ENCODE measurements around the gene MCCD1.

Gene MCCD1

DNA sequence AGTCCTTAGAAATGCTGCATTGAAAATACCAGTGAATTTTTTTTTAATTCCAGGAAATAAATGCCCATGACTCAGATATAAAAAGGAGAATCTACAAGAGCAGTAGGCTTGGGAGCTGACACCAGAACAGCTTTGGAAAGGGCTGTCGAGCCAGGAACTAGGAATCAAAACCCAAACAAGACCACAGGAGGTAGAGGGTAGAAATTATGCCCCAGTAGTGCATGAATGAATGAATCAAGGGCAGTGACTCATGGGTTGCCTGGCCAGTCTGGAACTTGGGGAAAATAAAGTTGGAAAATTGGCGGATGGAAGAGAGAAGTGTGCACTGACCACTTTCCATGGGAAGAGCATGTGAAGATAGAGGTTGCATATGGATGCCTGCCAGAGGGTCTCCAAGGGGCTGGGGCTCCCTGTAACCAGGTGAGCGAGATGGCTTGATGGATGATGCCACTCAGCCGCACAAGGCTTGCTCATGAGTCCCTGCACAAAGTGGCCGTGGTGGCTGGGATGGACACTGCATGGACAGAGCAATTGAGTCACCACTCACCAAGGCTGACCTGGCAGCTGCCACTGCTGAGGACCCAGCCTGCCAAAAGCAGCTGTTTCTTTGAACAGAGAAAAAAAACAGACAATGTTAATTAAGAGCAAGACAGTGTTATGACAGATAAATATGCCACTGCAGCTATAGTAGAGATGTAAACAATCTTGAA lies 15.2 kb upstream of the MCCD1 start:
- DNase-seq, result no peak

DNA sequence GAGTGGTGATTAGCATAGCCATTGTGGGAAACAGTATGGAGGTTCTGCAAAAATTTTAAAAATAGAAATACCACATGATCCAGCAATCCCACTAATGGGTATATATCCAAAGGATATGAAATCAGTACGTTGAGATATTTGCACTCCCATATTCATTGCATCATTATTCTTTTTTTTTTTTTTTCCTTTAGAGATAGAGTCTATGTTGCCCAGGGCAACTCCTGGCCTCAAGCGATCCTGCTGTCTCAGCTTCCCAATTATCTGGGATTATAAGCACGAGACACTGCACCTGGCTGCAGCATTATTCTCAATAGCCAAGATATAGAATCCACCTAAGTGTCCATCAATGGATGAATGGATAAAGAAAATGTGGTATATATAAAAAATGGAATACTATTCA lies 6.9 kb upstream of the MCCD1 start:
- no peak for DNase-seq

DNA sequence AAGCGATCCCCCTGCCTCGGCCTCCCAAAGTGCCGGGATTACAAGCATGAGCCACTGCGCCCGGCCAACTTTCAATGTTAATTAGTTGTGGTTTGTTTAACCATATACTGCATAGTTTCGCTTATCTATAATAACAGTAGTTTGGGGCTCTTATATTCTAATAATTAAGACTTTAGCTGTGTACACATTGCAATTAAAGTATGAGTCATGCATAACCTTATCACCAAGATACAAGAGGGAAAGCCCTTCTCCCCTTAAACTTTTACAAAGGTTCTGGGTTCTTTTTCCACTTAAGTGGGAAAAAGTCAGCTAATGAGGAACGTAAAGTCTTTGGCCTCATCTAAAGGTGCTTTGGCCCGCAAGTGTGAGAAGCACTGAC lies 3.2 kb upstream of the MCCD1 start:
- no peak for DNase-seq

DNA sequence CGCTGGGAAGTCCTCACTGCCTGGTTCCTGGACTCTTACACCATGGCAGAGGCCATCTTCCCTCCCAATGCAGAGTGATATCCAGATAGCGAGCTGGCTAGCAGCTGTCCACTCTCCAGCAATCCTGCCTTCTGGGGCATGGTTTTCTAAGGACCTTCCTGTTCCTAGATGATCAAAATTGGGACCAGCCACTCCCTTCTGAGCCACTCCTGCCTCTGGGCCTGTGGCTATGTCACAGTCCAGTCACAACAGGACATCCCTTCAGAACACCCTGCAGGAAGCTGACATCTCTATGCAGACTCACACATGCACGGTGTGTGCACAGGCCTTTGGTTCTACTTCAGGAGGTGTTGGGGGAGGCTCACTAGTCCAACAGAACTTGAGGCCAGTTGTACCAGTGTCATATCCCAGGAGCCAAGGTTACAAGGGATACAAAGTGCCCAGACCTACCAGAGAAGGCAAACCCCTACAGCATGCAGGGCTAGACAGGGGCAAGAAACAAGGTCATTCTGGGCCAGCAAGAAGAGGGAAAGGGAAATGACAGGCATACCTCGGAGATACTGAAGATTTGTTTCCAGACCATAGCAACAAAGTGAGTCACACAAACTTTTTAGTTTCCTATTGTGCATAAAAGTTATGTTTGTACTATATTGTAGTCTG lies 2.7 kb upstream of the MCCD1 start:
- DNase-seq, result no peak

DNA sequence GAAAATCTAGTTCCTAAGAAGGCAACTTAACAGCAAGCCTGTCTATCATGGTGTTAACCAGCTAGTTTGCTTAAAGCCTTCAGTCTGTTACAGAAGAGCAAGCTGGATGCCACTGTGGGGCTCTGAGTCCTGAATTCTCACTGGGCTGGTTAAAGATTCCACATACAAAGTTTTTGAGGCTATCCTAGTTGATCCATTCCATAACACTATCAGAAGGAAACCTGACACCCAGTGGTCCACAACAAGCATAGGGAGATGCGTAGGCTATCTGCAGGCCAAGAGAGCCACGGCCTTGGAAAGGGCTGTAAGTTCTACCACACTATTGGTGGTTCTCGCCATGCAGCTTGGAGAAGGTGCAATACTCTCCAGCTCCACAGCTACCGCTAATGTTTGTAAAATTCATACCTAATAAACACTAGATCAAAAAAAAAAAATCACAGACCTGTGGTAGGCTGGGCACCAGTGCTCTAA lies 420 bp upstream of the MCCD1 start:
- no peak for DNase-seq

DNA sequence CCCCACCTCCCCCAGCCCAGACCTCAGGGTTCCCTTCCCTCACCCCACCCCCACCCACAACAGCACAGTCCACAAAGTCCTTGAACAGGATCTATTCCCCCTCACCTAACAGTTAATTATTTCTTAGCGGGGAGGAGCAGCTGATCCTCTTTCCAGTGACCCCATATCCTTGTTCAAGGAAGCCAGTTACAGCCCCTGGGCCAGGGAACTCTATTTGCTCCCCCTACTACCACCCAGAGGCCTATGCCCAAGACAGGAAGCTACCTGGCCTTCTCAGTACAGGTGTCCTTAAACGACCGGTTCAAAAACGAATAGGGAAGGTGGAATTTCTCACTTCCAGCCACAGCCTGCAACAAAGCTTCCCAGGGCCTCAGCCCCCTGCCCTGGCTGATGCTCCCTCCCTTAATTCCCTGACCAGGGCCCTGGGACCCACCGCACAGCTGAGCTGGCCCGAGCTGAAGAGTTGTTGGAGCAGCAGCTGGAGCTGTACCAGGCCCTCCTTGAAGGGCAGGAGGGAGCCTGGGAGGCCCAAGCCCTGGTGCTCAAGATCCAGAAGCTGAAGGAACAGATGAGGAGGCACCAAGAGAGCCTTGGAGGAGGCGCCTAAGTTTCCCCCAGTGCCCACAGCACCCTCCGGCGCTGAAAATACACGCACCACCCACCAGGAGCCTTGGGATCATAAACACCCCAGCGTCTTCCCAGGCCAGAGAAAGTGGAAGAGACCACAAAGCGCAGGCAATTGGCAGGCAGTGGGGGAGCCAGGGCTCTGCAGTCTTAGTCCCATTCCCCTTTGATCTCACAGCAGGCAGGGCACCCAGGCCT lies 778 bp downstream of the MCCD1 start:
- DNase-seq, result no peak

DNA sequence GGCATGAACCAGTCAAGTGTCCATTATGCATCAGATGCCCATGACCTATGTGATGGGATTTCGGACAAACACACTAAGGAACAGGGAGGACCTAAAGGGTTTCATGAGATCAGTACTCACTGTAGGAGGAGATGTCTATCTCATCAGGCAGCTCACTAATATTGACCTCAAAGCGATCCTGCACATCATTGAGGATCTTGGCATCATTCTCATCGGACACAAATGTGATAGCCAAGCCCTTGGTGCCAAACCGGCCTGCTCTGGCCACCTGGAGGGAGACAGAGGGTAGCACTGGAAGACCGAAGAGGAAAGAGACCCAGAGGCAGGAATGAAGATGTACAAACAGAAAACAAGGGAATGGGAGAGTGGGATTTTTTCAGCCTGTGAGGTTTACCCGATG lies 1.9 kb downstream of the MCCD1 start:
- DNase-seq, result no peak

DNA sequence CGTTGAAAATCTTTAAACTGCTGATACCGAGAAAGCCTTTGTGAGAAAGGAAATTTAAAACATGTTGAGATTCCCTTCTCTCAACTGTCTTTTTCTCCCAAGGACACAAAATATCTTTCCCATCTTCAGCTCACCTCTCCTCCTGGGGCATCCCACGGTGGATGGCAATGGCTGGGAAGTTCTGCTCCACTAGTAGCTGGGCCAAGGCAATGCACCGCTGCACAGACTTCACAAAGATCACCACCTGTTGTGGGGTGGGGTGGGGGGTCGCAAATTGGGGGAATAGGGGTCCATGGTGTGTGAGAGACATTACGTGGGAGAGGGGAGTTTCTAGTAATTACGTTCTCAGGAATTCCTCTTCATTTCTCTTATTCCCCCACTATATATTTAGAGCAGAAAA lies 2.4 kb downstream of the MCCD1 start:
- no peak for DNase-seq

DNA sequence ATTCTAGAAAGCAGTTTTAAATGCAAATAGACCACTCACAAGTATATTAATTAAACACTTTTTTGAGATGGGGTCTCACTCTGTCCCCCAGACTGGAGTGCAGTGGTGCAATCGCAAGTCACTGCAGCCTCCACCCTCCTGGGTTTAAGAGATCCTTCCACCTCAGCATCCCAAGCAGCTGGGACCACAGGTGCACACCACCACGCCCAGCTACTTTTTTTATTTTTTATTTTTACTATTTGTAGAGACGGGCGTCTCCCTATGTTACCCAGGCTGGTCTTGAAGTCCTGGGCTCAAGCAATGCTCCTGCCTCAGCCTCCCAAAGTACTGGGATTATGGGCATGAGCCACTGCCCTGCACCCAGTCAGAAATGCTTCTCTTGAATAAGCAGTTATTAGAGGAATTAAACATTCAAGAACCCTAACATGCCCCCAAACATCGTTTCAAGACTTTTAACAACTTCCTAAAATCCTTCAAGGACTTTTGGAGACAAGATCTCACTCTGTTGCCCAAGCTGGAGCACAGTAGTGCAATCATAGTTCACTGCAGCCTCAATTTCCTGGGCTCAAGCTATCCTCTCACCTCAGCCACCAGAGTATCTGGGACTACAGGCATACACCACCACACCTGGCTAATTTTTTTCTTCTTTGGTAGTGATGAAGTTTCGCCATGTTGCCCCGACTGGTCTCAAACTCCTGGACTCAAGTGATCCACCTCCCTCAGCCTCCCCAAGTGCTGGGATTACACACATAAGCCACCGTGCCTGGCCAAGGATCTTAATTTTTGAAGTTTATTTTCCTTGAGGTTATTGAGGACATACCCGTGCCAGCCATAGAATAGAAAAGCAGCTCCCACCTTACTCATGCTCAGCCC lies 3.2 kb downstream of the MCCD1 start:
- no peak for DNase-seq

DNA sequence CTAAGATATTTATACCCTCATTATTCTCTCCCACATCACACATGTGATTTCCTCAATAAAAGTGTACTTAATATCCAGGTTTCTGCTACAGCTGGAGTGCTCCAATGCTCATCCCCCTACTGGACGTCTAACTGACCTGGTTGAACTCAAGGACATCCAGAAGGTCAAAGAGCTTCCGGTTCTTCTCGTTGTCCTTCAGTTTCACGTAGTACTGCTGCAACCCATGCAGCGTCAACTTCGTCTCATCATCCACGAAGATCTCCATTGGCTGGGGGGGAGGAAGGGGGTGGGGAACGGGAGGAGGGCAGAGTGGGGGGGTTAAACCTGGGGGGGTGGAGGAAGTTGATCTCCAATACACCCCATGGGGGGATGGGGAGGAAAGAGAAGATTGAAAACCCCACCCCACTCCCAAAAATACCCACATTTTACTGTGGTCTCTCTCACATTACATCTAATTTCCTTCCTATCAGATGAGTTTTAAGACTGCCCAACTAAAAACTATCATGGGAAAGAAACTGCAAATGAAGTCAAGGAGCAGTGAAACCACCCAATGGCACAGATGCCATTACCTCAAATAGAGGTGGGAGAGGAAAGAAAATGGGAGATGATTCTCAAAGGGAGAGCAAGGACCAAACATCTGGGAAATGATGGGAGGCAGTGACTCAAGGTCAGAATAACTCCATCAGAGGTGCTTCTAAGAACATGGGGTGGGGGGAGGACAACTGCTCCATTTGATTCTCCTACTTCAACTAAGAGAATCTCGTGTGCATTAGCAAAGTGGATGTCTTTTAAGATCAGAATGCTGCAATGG lies 4.1 kb downstream of the MCCD1 start:
- no peak for DNase-seq

DNA sequence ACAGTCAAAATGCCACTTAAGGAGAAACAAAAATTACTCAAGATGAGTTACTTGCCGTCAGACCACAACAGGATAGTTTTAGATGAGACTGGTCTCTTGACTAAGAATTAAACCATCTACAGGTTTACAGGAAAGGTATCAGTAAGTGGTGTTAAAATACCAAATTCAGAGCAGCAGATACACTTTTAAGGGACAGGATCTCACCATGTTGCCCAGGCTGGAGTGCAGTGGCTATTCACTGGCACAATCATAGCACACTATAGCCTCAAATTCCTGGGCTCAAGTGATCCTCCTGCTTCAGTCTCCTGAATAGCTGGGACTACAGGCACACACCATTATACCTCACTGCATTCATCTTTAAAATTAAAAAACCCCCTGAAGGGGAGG lies 4.7 kb downstream of the MCCD1 start:
- no peak for DNase-seq

DNA sequence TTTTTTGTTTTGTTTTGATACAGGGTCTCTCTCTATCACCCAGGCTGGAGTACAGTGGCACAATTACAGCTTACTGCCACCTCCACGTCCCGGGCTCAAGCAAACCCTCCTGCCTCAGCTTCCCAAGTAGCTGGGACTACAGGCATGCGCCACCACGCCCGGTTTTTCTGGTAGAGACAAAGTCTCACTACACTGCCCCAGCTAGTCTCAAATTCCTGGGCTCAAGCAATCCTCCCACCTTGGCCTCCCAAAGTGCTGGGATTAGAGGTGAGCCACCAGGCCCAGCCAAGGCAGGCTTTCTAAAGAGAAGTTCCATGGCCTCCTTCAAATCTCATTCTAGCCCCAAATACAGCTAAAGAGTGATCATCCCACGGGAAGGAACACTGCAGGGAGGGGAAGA lies 5.2 kb downstream of the MCCD1 start:
- DNase-seq, result no peak

DNA sequence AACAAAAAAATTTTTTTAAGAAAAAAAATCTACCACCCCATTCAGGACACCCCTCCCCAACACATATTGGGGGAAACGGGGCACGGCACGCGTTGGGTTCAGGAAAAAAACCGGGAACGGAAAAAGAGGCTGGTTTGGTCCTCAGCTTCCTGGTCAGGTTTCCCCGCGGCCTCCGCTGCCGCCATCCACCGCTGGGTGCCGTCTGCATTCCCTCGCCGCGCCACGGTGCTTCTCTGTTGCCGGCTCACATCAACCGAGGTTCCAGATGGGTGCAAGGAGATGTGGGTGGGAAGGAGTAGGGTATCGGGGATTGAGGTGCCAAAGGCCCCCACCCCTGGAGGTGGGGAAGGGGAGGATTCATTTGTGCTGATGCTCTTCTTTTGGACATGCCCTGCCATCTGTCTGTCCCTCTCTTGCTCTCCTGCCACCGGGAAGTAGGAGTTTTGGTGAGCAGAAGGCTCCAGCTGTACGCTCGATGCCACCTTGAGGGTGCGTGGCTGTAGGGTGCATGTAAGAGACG lies 5.8 kb downstream of the MCCD1 start:
- DNase-seq, result no peak

DNA sequence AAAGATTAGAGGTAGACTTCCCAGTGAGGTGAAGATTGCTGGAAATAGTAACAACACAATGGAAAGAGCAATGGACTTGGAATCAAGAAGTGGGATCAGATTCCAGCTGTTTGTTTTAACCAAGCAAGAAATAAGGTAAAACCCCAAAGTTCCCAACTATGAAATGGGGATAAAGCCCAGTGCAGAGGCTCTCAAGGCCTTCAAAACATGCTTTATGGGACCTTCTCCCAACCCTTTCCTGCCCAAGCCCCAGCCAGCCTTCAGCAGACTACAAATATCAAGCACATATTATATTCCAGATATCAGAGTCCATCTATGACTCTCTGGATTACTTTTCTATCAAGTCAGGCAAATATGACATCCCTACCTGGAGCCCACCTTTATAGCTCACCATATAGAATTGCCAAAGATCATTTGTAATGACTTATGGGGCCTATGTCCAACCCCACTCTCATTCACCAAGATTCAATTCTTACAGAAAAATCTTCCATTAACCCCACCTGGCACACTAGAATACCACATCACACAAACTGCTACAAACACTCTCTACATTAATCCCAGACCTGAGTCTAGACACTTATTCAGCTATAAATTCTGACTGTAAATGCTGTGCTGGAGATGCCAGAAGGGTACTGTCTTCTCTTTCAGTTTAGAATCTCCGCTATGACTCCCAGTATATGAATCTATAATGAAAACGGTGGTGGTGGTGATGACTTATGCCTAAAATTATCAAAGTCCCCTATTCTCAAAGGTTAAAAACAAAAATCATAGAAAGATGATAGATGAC lies 7.0 kb downstream of the MCCD1 start:
- no peak for DNase-seq

DNA sequence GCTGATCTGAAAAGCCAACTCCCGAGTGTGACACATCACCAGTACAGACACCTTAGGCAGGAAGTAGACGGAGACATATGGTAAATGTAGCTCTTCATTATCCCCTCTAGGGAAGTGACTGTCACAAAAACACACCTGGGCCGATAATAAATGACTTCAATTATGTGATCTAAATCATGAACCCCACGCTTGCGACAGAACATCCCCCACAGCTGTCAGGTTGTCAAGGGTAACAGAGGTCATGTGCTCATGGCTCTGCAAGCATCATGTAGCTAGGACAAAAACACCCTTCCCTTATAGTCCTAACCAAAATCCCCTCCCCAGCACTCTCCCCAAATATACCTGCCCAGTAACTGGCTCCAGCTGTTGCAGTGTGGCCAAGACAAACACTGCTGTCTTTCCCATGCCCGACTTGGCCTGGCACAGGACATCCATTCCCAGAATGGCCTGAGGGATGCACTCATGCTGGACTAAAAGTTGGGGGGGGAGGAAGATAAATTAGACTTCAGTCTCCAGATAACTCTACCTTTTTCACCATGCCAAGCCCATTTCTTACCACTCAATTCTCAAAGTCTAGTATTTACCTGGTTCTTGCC lies 10.1 kb downstream of the MCCD1 start:
- no peak for DNase-seq

DNA sequence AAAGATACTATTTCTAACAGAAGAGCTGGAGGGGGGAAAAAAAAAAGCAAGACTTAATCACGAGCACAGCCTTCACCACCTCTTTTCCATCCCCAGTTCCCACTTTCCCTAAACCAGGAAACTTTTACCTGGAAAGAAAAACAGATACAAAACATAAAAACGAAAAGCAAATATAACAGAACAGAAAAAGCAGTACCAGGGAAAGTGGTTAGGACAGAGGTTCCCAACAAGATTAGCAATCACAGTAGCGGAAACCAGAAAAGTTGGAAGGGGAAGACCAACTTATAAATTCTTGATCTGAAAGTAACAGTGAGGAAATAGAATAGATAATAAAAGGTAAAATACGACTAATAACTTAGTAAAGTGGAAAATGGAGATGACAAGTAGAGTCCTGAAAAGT lies 11.9 kb downstream of the MCCD1 start:
- no peak for DNase-seq

DNA sequence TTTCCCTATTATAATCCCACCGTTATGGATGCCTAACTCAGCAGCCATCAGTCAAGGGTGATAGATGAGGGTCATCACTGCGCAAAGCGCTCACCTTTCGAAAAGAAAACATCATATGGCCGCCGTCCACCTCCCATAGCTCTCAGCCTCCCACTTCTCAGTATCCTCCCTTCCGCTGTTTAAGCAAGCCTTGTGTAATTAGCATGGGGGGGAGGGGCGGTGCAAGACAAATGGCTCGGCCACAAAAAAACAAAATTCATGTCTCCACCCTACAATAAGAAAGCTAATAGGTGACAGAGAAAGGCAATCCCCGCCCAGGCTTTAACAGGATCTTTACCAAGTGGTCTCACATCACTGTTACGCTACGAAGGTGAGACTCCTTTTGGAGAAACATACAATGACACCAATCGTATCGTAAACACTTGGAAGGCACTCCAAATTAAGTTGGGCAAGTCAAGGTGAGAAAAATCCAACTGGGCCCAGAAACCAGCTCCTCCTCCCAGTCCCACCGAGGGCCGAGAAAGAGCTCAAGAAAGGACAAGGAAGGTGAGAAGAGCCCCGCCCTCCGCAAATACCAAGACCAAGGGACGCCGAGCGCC lies 12.4 kb downstream of the MCCD1 start:
- peak; percentile 65 for DNase-seq

DNA sequence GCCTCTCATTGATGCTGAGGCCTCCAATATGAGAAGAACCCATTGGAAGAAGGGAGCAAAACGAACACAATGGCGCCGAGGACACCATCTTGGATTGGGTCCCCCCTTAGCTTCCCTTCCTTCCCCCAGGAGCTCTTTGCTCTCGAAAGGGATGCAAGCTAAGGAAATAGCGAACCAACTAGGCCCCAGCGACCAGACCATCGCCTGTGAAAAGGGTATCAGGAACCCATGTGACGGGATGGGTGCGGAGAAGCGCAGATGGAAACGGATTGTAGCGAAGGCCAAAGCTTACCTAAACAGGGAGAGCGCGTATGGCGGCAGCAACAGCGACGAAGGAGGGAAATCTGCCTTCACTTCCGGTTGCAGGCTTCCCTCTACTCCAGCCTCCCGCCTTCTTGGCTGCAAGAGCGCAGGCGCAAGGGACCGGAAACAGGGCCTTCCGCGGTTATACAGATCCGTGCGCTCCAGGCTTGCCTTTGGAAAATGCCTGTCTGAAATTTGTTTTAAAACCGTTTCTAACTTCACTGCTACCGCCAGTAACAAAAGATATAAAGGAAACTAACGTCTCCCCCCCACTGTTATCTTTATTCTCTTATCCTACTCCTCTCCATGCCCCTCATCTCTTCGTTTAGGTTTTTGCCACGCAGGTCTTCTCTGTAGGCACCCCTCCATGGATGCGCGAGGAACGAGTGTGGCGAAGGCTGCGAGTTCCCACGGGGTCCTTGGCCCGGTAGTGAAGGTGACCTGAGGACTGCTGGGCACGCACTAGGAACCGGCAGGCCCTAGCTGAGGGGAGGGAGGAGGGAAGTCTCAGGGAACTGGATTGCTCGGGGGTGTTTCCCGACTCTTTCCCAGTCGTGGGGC lies 13.1 kb downstream of the MCCD1 start, which contains the start of gene DDX39B:
TSS of gene DDX39B (minus strand) at position 346 of the 864 bp plus-strand sequence. CDS start 1,471 bp downstream, outside the sequence.
- peak; percentile 97 for DNase-seq

DNA sequence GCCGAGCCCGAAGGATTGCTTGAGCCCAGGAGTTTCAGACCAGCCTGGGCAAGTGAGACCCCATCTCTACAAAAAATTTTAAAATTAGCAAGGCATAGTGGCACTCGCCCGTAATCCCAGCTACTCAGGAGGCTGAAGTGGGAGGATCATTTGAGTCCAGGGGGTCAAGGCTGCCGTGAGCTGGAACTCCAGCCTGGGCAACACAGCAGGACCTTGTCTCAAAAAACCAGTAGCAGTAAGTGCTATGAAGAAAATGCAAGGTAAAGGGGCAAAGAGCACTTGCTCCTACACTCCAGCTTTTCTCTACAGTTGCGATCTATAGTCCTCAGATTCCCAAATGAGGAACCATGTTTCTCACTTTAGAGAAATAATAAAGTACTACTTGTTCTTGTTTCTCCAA lies 14.9 kb downstream of the MCCD1 start:
- DNase-seq, result no peak
